HepG2 (cell line): ENCODE data around the gene ARHGEF10L.

Source experiments
- TF ChIP-seq, protein P1 (sequence below): sonication (generic); formaldehyde crosslinking; IDR thresholded peaks from 2 replicates; pipeline ENCODE4 v1.9.0; 2022; ENCODE audit warnings: low read depth, missing genetic modification reagents
- TF ChIP-seq, protein P2 (sequence below), 2 experiments: sonication (generic) in 1 of 2; formaldehyde crosslinking in 1 of 2; IDR thresholded peaks; 2 replicates each; pipeline versions ENCODE4 v1.5.1 to v1.6.1; 2011 to 2020; ENCODE audit warnings: borderline replicate concordance in 1 of 2, low read depth in 1 of 2, low read length in 1 of 2, mild to moderate bottlenecking in 1 of 2, missing genetic modification reagents in 1 of 2, moderate library complexity in 1 of 2
- TF ChIP-seq, protein P3 (sequence below): sonication (generic); formaldehyde crosslinking; IDR thresholded peaks from 2 replicates; pipeline ENCODE4 v1.5.0; 2020; ENCODE audit warnings: mild to moderate bottlenecking, missing genetic modification reagents, moderate library complexity

DNA sequence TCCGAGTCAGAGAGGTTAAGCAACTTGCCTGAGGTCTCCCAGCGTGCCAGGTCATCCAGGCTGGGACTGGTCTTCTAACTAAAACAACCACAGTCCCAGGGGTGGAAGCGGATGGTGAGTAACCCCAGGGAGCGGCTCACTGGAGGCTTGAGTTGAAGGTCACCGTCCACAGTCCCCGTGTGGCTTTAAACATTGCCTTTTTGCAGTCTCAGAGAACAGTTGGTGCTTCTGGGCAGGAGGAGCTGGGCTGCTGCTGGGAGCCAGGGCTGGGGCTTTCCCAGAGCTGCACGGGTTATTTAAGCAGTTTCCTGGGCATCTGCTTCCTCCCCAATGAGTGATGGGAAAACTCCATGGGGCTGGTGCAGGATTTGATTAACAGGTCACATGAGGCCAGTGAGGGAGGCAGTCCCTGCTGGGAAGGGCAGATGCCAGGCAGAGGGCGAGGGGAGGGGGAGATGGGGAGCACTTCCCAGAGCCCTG, 12.3 kb downstream of the ARHGEF10L start:
- TF ChIP-seq, protein P1, sequence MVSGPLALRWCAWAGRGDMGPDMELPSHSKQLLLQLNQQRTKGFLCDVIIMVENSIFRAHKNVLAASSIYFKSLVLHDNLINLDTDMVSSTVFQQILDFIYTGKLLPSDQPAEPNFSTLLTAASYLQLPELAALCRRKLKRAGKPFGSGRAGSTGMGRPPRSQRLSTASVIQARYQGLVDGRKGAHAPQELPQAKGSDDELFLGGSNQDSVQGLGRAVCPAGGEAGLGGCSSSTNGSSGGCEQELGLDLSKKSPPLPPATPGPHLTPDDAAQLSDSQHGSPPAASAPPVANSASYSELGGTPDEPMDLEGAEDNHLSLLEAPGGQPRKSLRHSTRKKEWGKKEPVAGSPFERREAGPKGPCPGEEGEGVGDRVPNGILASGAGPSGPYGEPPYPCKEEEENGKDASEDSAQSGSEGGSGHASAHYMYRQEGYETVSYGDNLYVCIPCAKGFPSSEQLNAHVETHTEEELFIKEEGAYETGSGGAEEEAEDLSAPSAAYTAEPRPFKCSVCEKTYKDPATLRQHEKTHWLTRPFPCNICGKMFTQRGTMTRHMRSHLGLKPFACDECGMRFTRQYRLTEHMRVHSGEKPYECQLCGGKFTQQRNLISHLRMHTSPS (CRISPR knock-in tag) = no peak
- TF ChIP-seq, protein P2, sequence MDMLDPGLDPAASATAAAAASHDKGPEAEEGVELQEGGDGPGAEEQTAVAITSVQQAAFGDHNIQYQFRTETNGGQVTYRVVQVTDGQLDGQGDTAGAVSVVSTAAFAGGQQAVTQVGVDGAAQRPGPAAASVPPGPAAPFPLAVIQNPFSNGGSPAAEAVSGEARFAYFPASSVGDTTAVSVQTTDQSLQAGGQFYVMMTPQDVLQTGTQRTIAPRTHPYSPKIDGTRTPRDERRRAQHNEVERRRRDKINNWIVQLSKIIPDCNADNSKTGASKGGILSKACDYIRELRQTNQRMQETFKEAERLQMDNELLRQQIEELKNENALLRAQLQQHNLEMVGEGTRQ (IDR thresholded peaks at IDR 0.05; ENCODE audit: low read depth, low read length) = no peak
- TF ChIP-seq, protein P2 (CRISPR knock-in tag; IDR thresholded peaks at IDR 0.05; ENCODE audit: borderline replicate concordance) = no peak
- TF ChIP-seq, protein P3, sequence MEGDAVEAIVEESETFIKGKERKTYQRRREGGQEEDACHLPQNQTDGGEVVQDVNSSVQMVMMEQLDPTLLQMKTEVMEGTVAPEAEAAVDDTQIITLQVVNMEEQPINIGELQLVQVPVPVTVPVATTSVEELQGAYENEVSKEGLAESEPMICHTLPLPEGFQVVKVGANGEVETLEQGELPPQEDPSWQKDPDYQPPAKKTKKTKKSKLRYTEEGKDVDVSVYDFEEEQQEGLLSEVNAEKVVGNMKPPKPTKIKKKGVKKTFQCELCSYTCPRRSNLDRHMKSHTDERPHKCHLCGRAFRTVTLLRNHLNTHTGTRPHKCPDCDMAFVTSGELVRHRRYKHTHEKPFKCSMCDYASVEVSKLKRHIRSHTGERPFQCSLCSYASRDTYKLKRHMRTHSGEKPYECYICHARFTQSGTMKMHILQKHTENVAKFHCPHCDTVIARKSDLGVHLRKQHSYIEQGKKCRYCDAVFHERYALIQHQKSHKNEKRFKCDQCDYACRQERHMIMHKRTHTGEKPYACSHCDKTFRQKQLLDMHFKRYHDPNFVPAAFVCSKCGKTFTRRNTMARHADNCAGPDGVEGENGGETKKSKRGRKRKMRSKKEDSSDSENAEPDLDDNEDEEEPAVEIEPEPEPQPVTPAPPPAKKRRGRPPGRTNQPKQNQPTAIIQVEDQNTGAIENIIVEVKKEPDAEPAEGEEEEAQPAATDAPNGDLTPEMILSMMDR (CRISPR knock-in tag) = no peak
